HEK293 (cell line): ENCODE results near the gene ACACB.

Experiments
- CTCF ChIP-seq: fragments of 450-650 bp; formaldehyde crosslinking; IDR thresholded peaks from 2 replicates; pipeline ENCODE4 v1.5.1; 2016; ENCODE audit warnings: missing biosample characterization, missing genetic modification characterization
- PBX3 ChIP-seq: sonication (generic); formaldehyde crosslinking; IDR thresholded peaks from 2 replicates; pipeline ENCODE4 v1.8.1; 2022; ENCODE audit warnings: mild to moderate bottlenecking, moderate library complexity, missing genetic modification reagents
- REST ChIP-seq: fragments of 450-650 bp; formaldehyde crosslinking; IDR thresholded peaks from 2 replicates; pipeline ENCODE4 v1.5.1; 2016; ENCODE audit warnings: missing biosample characterization, missing genetic modification characterization
- ZNF146 ChIP-seq: fragments of 450-650 bp; formaldehyde crosslinking; IDR thresholded peaks from 2 replicates; pipeline ENCODE4 v1.5.1; 2016; ENCODE audit warnings: missing biosample characterization, missing genetic modification characterization
- ZNF19 ChIP-seq: fragments of 450-650 bp; formaldehyde crosslinking; IDR thresholded peaks from 2 replicates; pipeline ENCODE4; 2016; ENCODE audit warnings: missing biosample characterization, missing genetic modification characterization, low read depth
- ZNF335 ChIP-seq: fragments of 450-650 bp; formaldehyde crosslinking; conservative IDR thresholded peaks from 2 replicates; pipeline ENCODE4 v1.5.1; 2016; ENCODE audit warnings: missing biosample characterization, missing genetic modification characterization
- ZNF571 ChIP-seq: fragments of 450-650 bp; formaldehyde crosslinking; IDR thresholded peaks from 2 replicates; pipeline ENCODE4 v1.5.0; 2017; ENCODE audit warnings: missing biosample characterization, missing genetic modification characterization

GRCh38 chr12:109246221-109246620, 129.8 kb downstream of the ACACB start:
- TF ChIP-seq ZNF146 (tag by site-specific recombination), result no peak
- TF ChIP-seq CTCF (tag by site-specific recombination), result no peak
- TF ChIP-seq PBX3 (CRISPR knock-in tag), result no peak
- TF ChIP-seq REST (tag by site-specific recombination), result no peak
- TF ChIP-seq ZNF335 (tag by site-specific recombination), result no peak
- TF ChIP-seq ZNF19 (tag by site-specific recombination), result no peak
- TF ChIP-seq ZNF571 (tag by site-specific recombination), result no peak
